OCI-LY3 (cell line): ENCODE data around the gene LHFPL2.

ENCODE experiments used
- EZH2phosphoT487 ChIP-seq: fragments of 200-600 bp; shearing (Covaris generic); IDR thresholded peaks from 2 replicates; pipeline ENCODE4 v1.6.1; 2018; ENCODE audit warnings: antibody characterized with exemption, mixed run types, low read depth
- TF ChIP-seq, protein P1 (sequence below): fragments of 200-600, 300-600 bp; sonication (generic); IDR thresholded peaks from 2 replicates; pipeline ENCODE4 v1.5.1; 2014; ENCODE audit warnings: antibody characterized with exemption, low read length, low read depth

DNA sequence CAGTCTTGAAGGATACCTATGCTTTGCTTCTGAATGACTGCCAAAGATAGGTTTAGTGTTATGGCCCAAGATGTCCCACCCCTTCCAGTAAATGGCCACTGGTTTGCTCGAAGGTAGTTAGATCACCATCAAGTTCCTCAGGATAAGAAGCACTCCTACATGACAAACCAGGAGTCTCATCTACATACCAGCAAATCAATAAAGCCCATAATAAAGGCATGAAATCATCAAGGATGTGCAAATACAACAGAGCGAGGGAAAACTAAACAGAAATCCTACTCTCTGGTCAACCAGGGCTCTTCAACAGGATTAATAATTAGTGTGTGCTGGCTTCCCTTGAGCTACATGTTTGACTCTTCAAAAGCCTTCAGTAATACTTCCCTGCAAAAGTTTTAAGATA lies 141.0 kb downstream of the LHFPL2 start:
- TF ChIP-seq, protein P1, sequence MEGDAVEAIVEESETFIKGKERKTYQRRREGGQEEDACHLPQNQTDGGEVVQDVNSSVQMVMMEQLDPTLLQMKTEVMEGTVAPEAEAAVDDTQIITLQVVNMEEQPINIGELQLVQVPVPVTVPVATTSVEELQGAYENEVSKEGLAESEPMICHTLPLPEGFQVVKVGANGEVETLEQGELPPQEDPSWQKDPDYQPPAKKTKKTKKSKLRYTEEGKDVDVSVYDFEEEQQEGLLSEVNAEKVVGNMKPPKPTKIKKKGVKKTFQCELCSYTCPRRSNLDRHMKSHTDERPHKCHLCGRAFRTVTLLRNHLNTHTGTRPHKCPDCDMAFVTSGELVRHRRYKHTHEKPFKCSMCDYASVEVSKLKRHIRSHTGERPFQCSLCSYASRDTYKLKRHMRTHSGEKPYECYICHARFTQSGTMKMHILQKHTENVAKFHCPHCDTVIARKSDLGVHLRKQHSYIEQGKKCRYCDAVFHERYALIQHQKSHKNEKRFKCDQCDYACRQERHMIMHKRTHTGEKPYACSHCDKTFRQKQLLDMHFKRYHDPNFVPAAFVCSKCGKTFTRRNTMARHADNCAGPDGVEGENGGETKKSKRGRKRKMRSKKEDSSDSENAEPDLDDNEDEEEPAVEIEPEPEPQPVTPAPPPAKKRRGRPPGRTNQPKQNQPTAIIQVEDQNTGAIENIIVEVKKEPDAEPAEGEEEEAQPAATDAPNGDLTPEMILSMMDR: no peak
- no peak for TF ChIP-seq EZH2phosphoT487
